NOMO-1 treated with DMSO at 0.1 percent for 48 hours (cell line): Measurements from ENCODE around the gene GRID1.
A peak's percentile ranks its signal among the peaks of the same experiment; 100 is the strongest.
"Not testable (repeated sequence)": the region's sequence is repeated elsewhere in the genome, so short reads cannot be mapped to it uniquely, and the experiment has no call there.

Experiments used
- DNase-seq: peaks from one replicate; lab custom pipeline; 2025; ENCODE audit not compliant: unreplicated experiment; lab: John Stamatoyannopoulos, UW

Gene GRID1

GRCh38 chr10:86122646-86123045 lies 243.9 kb downstream of the GRID1 start:
- DNase-seq, result no peak

GRCh38 chr10:86121200-86121599 lies 245.4 kb downstream of the GRID1 start:
- no peak for DNase-seq

- DNase-seq, result no peak
Measured at GRCh38 chr10:86117051-86117450, 249.5 kb downstream of the GRID1 start.

GRCh38 chr10:86113983-86114382 lies 252.6 kb downstream of the GRID1 start:
- DNase-seq, result no peak

DNA sequence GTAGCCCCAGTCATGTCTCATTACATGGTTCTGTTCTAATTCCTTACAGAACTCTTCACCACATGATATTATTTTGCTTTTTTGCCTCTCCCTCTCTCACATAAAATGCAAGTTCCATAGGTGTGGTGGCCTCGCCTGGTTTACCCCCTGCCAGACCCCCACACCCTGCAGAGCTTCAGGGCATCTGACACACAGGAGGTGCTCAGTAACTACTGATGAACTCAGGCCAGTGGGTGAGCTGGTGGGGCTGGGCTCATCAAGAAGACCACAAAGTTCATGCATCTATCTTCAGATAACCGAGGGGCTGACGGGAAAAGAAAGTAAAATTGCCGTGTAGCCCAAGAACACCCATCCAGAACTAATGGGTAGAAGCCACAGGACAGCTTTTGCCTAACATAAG lies 253.1 kb downstream of the GRID1 start:
- DNase-seq, result no peak

- no peak for DNase-seq
Measured at GRCh38 chr10:86113044-86113443, 253.6 kb downstream of the GRID1 start.

GRCh38 chr10:86111902-86112545 lies 254.6 kb downstream of the GRID1 start:
- no peak for DNase-seq

GRCh38 chr10:86110156-86110786 lies 256.3 kb downstream of the GRID1 start:
- no peak for DNase-seq

DNA sequence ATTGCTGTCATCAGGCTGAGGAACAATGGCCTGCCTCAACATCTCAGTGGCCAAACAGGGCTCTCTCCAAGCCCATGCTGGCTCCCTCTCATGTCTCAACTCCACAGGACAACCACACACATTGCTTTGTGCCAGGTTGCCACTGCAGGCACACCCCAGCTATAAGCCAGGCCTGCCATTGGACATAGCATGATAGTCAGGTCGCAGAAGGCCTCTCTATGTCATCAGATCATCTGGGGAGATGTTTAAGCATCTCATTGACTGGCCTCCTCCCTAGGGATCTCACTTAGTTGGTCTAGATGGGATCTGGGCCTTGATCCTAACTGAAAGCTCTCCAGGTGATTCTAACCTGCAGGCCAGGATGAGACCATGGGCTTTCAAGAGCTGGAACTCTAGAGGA lies 257.2 kb downstream of the GRID1 start:
- no peak for DNase-seq

DNA sequence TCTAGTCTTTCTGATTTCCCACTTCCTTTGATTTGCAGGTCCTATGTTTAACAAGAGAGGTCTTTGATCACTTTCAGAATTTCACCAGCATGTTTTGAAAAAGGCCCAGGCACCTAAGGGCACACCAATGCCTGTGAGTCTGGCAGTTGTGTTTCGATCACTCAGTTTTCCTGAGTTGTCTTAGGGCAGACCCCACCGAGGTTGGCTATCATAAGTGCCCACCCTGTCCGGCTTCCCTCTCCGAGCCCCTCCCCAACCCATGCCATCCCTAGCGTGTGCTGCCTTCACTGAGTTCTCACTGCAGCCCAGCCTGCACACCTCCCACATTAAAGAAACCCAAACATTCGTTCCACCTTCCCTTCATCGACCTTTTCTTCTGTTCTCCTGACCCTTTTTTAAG lies 257.9 kb downstream of the GRID1 start:
- DNase-seq, result no peak

GRCh38 chr10:86107611-86108310 lies 258.8 kb downstream of the GRID1 start:
- DNase-seq, result not testable (repeated sequence)

- DNase-seq, result no peak
Measured at GRCh38 chr10:86107131-86107530, 259.5 kb downstream of the GRID1 start.

DNA sequence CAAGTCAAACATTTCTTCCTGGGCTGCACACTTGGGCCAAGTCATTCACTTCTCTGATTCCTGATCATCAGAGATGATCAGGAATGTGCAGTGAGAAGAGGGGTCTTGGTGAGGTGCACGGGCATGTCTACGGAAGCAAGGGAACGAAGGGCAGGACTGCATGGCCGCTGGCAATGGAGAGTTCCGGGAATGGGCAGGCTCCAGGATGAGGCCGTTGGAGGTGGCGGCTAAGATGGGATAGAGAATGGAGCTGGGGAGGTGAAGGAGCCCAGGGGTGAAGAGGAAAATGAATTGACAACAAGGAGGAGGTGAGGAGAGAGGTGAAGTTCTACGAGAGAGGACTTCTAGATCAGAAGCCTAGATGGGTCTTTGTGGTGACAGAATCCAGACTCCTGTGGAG lies 260.0 kb downstream of the GRID1 start:
- no peak for DNase-seq

DNA sequence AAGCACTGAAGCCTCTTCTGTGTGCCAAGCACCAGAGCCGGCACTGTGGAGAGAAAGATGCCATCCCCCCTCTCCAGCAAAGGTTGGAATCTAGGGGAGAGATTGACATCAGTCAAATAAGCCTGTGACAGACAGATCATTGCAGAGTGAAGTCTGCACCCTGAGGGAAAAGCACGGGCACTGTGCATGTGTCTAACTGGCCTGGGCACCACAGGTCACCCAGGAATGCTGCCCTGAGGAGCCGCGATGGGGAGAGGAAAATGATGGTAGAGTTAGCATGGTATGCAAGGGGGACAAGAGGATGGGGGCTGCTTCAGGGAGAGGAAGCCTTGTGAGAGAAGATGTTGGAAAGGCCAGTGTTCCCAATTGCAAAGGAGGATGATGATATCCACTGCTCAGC lies 261.0 kb downstream of the GRID1 start:
- DNase-seq, result no peak

- DNase-seq, result no peak
Measured at GRCh38 chr10:86105181-86105580, 261.4 kb downstream of the GRID1 start.

- DNase-seq, result no peak
Measured at GRCh38 chr10:86104611-86105145, 261.9 kb downstream of the GRID1 start.

DNA sequence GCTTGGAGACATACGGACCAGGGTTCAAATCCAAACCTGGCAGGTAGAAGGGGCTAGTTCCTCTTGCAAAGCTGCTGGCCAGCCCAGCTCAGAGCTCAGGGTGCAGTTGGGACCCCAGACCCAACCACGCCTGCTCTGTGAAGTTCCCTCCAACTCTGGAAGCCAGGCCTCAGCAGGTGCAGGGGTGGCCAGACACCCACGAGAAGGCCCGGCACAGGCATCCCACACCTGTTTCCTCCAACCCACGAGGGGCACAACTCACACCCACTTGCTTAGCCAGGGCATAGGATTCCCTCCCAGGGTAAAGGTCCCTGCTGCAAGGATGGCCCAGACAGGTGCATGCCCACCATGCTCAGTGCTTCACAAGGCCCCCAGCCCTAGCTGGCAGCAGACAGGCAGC lies 262.4 kb downstream of the GRID1 start:
- DNase-seq, result no peak

GRCh38 chr10:86103391-86104101 lies 263.0 kb downstream of the GRID1 start:
- DNase-seq, result no peak

DNA sequence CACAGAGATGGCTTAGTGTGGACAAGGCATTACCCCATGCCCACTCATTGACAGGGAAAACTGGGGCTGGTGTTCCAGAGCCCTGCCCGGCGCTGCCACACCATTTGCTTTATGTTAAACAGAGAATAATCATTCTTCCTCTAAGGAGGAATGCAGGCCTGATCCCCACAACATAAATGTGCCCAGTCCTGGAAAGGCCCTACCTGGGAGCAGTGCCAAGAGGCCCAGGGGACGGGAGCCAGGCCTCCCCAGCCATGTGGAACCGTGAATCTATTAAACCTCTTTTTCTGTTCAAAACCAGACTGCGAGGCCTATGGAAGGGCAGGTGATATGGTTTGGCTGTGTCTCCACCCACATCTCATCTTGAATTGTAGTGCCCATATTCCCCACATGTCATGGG lies 264.1 kb downstream of the GRID1 start:
- DNase-seq, result no peak

DNA sequence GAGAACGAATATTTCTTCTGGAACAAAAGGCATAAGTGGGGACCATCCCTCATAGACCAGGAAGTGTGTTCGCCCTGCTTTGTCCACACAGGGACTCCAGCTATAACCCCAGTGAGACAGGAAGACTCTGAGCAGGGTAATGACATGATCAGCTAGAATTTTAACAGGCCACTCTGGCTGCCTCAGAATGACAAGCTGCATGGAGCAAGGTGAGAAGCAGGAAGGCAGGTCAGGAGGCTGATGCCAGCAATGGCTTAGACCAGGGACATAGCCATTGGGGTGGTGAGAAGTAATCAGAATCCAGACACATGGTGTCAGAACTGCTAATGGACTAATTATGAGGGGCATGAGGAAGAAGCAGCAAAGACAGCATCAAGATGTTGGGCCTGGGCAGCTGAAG lies 264.6 kb downstream of the GRID1 start:
- no peak for DNase-seq

- peak; percentile 14 for DNase-seq
Measured at GRCh38 chr10:86100581-86101061, 266.0 kb downstream of the GRID1 start.
